HepG2 (cell line): ENCODE results near the gene TTC23. TPM values are rescaled to one million over a fixed set of nuclear protein-coding genes. Genes with fewer than 3 reads are reported as not detected.

Experiments
- ATAC-seq: fragments of 200-7000 bp; cut with Tn5 transposase; 3 replicates; pipeline ENCODE4 v1.9.1; 2020; ENCODE audit warnings: mild to moderate bottlenecking, moderate library complexity
- BruUV-seq: library from RNA; stranded (reverse); fragments of 400-500 nt; replicated peaks from 2 replicates; lab custom pipeline; 2021; lab: Mats Ljungman, UMichigan
- CTCF ChIA-PET: fragments of 300-600 bp; formaldehyde crosslinking; extraction: SDS; loops from one replicate; lab custom pipeline; 2021; ENCODE audit warnings: low total read pairs, inconsistent platforms, low intra/inter-chr PET ratio; lab: Yijun Ruan, JAX
- POLR2A ChIA-PET: fragments of 350-600 bp; sonication (Branson Sonifier 250); formaldehyde crosslinking; loops from one replicate; lab custom pipeline; 2020; ENCODE audit warnings: antibody characterized with exemption, inconsistent platforms; lab: Yijun Ruan, JAX
- DNase-seq: peaks from one replicate; pipeline ENCODE4 v3.0.0-alpha.2; 2015; ENCODE audit warnings: low spot score
- FAIRE-seq: peaks from 3 replicates; lab custom pipeline; 2011; peaks lifted over from hg19 to GRCh38; lab: Jason Lieb, UNC
- H2AFZ ChIP-seq: one replicate; pipeline ENCODE4 v1.6.1; 2011; ENCODE audit warnings: low read length, inconsistent platforms
- H3K27ac ChIP-seq: fragments of 300-600 bp; 3 replicates; pipeline ENCODE4 v1.8.0; 2011; ENCODE audit warnings: mixed run types, mild to moderate bottlenecking, mixed read lengths, low read length, inconsistent platforms; ENCODE audit not compliant: insufficient read depth; ENCODE audit errors: extremely low read length
- H3K27me3 ChIP-seq, 2 experiments: fragments of 200-600 bp in 1 of 2; 2 replicates in 1 of 2; 3 replicates in 1 of 2; pipeline versions ENCODE4 v1.6.0 to v1.8.0; 2011; ENCODE audit warnings: low read length in 2 of 2, mild to moderate bottlenecking in 2 of 2, moderate library complexity in 2 of 2, inconsistent platforms in 1 of 2; ENCODE audit not compliant: insufficient read depth in 2 of 2, control insufficient read depth in 1 of 2
- H3K36me3 ChIP-seq, 2 experiments: fragments of 200-600 bp in 1 of 2; replicated peaks in 1 of 2; 2 replicates in 1 of 2; 3 replicates in 1 of 2; pipeline versions ENCODE4 v1.5.1 to v1.8.0; 2011; ENCODE audit warnings: low read length in 2 of 2, inconsistent platforms in 1 of 2; ENCODE audit not compliant: insufficient read depth in 2 of 2, control insufficient read depth in 1 of 2
- H3K4me1 ChIP-seq: 2 replicates; pipeline ENCODE4 v1.5.1; 2012; ENCODE audit warnings: low read length, inconsistent platforms; ENCODE audit not compliant: insufficient read depth
- H3K4me2 ChIP-seq: 2 replicates; pipeline ENCODE4 v1.6.0; 2011; ENCODE audit warnings: low read depth, low read length, inconsistent platforms
- H3K4me3 ChIP-seq, 3 experiments: fragments of 200-600 bp in 1 of 3; sonication (generic), shearing (Covaris generic) in 1 of 3; replicated peaks in 1 of 3; 2 replicates each; pipeline ENCODE4 v1.5.1; 2011 to 2016; ENCODE audit warnings: low read length in 3 of 3, inconsistent platforms in 2 of 3, low read depth in 2 of 3, mild to moderate bottlenecking in 2 of 3, control low read depth in 1 of 3, mixed read lengths in 1 of 3; ENCODE audit not compliant: insufficient read depth in 1 of 3
- H3K79me2 ChIP-seq: one replicate; pipeline ENCODE4 v1.6.1; 2011; ENCODE audit warnings: low read length, inconsistent platforms; ENCODE audit not compliant: insufficient read depth
- H3K9ac ChIP-seq: 2 replicates; pipeline ENCODE4 v1.6.0; 2011; ENCODE audit warnings: mild to moderate bottlenecking, low read depth, low read length, inconsistent platforms; ENCODE audit not compliant: insufficient read depth
- H3K9me3 ChIP-seq: 2 replicates; pipeline ENCODE4 v1.5.1; 2012; ENCODE audit warnings: mild to moderate bottlenecking, low read length
- H4K20me1 ChIP-seq: 2 replicates; pipeline ENCODE4 v1.6.0; 2011; ENCODE audit warnings: inconsistent platforms, mild to moderate bottlenecking, low read length, moderate library complexity; ENCODE audit not compliant: insufficient read depth
- AGO1 ChIP-seq: fragments of 200-400 bp; formaldehyde crosslinking; IDR thresholded peaks from 2 replicates; pipeline ENCODE4 v1.6.1; 2017; ENCODE audit warnings: mild to moderate bottlenecking, low read depth, low read length, moderate library complexity; ENCODE audit not compliant: poor library complexity, severe bottlenecking
- CENPT ChIP-seq: sonication (generic); formaldehyde crosslinking; IDR thresholded peaks from 2 replicates; pipeline ENCODE4 v1.8.0; 2022; ENCODE audit warnings: low read depth, mild to moderate bottlenecking, moderate library complexity, missing genetic modification reagents
- CREB3 ChIP-seq: sonication (generic); formaldehyde crosslinking; IDR thresholded peaks from 2 replicates; pipeline ENCODE4 v1.5.0; 2020; ENCODE audit warnings: missing genetic modification reagents
- ESRRA ChIP-seq: sonication (generic); formaldehyde crosslinking; IDR thresholded peaks from 2 replicates; pipeline ENCODE4 v1.5.1; 2020; ENCODE audit warnings: mild to moderate bottlenecking, low read depth, missing genetic modification reagents
- FOXP1 ChIP-seq, 2 experiments: fragments of 450-650 bp in 1 of 2; IDR thresholded peaks; 2 replicates each; pipeline ENCODE4 v1.6.1; 2017 to 2018; ENCODE audit warnings: antibody characterized with exemption in 1 of 2
- JARID2 ChIP-seq: sonication (generic); formaldehyde crosslinking; IDR thresholded peaks from 2 replicates; pipeline ENCODE4 v1.8.1; 2023; ENCODE audit warnings: missing genetic modification reagents, inconsistent platforms; ENCODE audit not compliant: insufficient replicate concordance
- MBD4 ChIP-seq: IDR thresholded peaks from 2 replicates; pipeline ENCODE4 v1.6.1; 2012; ENCODE audit warnings: low read length, inconsistent platforms, borderline replicate concordance
- NFYB ChIP-seq: sonication (generic); formaldehyde crosslinking; IDR thresholded peaks from 2 replicates; pipeline ENCODE4 v1.4.0; 2020; ENCODE audit warnings: missing genetic modification reagents
- RCOR2 ChIP-seq: IDR thresholded peaks from 2 replicates; pipeline ENCODE4 v1.6.1; 2016; ENCODE audit warnings: missing biosample characterization, missing genetic modification reagents
- ZGPAT ChIP-seq: IDR thresholded peaks from 2 replicates; pipeline ENCODE4 v1.6.1; 2016; ENCODE audit warnings: mild to moderate bottlenecking
- ZNF253 ChIP-seq: sonication (generic); formaldehyde crosslinking; IDR thresholded peaks from 2 replicates; pipeline ENCODE4 v1.8.0; 2022; ENCODE audit warnings: mild to moderate bottlenecking, missing genetic modification reagents, borderline replicate concordance
- ZNF276 ChIP-seq: sonication (generic); formaldehyde crosslinking; IDR thresholded peaks from 2 replicates; pipeline ENCODE4 v1.4.0; 2020; ENCODE audit warnings: mild to moderate bottlenecking, low read depth, missing genetic modification reagents
- WGBS: methylation state at CpG from one replicate; pipeline ENCODE4 v1.1.6; 2017; ENCODE audit warnings: low lambda C conversion rate; 5-methylcytosine and 5-hydroxymethylcytosine counted together
- in situ Hi-C: cut with HindIII; loops from 2 replicates; pipeline ENCODE4 v1.10.0; 2017; ENCODE audit warnings: low pct_unique_long_range_greater_than_20kb; ENCODE audit not compliant: extremely low pct_ligation_motif_present
- intact Hi-C: fragments of 100-400 bp; cut with micrococcal nuclease; formaldehyde crosslinking; loops from one replicate; pipeline ENCODE4 v1.10.0; 2022; ENCODE audit not compliant: unreplicated experiment
- polyA plus RNA-seq, 8 experiments: library from polyadenylated mRNA; depleted of rRNA in 3 of 8; stranded (reverse) in 7 of 8; unstranded in 1 of 8; fragments of >200 nt; fragmentation: Illumina TruSeq in 4 of 8; extraction: Trizol in 4 of 8; gene quantifications; 2 replicates each; pipeline versions ENCODE4 v1.2.1 to v1.2.3, GENCODE V29; 2011 to 2016; ENCODE audit warnings: low read depth in 4 of 8, missing spikeins in 1 of 8, mixed read lengths in 1 of 8; ENCODE audit not compliant: insufficient read depth in 1 of 8
- total RNA-seq, 5 experiments: library from RNA; depleted of rRNA; stranded (reverse); fragments of >200 nt; fragmentation: Illumina TruSeq; extraction: Trizol; gene quantifications; 2 replicates each; pipeline ENCODE4 v1.2.3, GENCODE V29; 2016; ENCODE audit warnings: low read depth in 1 of 5

TTC23 gene
- total and polyA plus RNA-seq, 2 of the 13 experiments (the other 11 are each of a cell fraction or from before 2014, with no cell fraction given), result 1.6 to 11.7 TPM

GRCh38 chr15:99207672-99208071, 41.7 kb downstream of the TTC23 start (continued):
- no peak for TF ChIP-seq CREB3 (CRISPR knock-in tag)
- TF ChIP-seq NFYB (CRISPR knock-in tag), result no peak
- no peak for TF ChIP-seq ESRRA
- no peak for TF ChIP-seq JARID2 (CRISPR knock-in tag)
- no peak for TF ChIP-seq FOXP1 (IDR thresholded peaks at IDR 0.05)
- no peak for TF ChIP-seq FOXP1 (CRISPR knock-in tag; IDR thresholded peaks at IDR 0.05)
- no peak for TF ChIP-seq CENPT
- TF ChIP-seq ZNF253 (CRISPR knock-in tag), result no peak
- TF ChIP-seq MBD4, result no peak
- no peak for TF ChIP-seq RCOR2
- no peak for TF ChIP-seq AGO1
- no peak for TF ChIP-seq ZNF276 (CRISPR knock-in tag)

GRCh38 chr15:99202176-99202552, 47.2 kb downstream of the TTC23 start:
- no peaks in the 10 kb centered on the region for H4K20me1 ChIP-seq
- ATAC-seq (no peak), FAIRE-seq (no peak), DNase-seq (no peak)
- no peak overlapping the region for H3K4me3 ChIP-seq
- no peaks in the 10 kb centered on the region for H3K27me3 ChIP-seq
- intact Hi-C loops, result no loop called here
- H3K79me2 ChIP-seq, result no peaks in the 10 kb centered on the region
- H3K4me2 ChIP-seq, result no peak overlapping the region
- 49% methylated on average over 2 of the region's 2 CpGs for WGBS
- TF ChIP-seq ZGPAT, result no peak
- TF ChIP-seq, all 625 proteins: peak for 0
- Histone ChIP-seq H3K36me3 (peaks cover 2 to 9% of the 10 kb centered on the region in 2 experiments; a peak in 3 of 5 replicates), H2AFZ (no peak overlapping the region), H3K4me1 (peaks cover 7% of the 10 kb centered on the region; the same call in 1 of the 2 replicates), H3K27ac (no peak overlapping the region), H3K9me3 (no peaks in the 10 kb centered on the region), H3K9ac (no peak overlapping the region)
- no TSS peak for BruUV-seq
- POLR2A ChIA-PET, result no interaction called here
- CTCF ChIA-PET, result no interaction called here
- in situ Hi-C loops, result no loop called here
